ENCODE data around the gene MEIKIN. TPM values are rescaled to one million over a fixed set of nuclear protein-coding genes. Genes with fewer than 3 reads are reported as not detected.

Gene MEIKIN
- total and polyA plus RNA-seq, 2 experiments from 2014 or later, result not detected

DNA sequence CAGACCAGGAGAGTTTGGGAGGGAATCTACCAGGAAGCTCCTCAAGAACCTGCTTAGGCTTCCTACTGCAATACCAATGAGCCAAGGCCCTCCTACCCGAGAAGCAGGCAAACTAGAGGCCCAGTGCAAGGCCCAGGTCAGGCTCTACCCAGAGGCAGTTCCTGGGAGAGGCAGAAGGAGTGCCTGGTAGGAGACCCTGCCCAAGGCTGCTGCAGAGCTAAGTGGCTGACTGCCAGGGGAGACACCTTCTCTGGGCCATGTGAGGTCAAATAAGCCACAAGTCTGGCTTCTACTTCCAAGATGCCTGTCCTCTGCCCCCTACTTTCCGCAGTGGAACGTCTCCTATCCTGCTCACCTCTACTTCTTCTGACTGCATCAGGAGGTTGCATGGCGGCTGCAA is 48.2 kb upstream of the MEIKIN start:
- Histone ChIP-seq H4K20me1 (replicated peaks; ENCODE audit: insufficient read depth) (no peaks in the 10 kb centered on the region), H3K4me2 (no peak overlapping the region), H3F3A (replicated peaks; ENCODE audit: low read depth) (no peaks in the 10 kb centered on the region), H3K4me1 (ENCODE audit: insufficient read depth) (peaks cover 6% of the 10 kb centered on the region; the same call in 1 of the 2 replicates), H3K27ac (ENCODE audit: low read depth) (no peak overlapping the region), H3K79me2 (replicated peaks; ENCODE audit: insufficient read depth) (no peaks in the 10 kb centered on the region), H3K9me2 (ENCODE audit: insufficient read depth) (no peaks in the 10 kb centered on the region), H3K4me3 (no peak overlapping the region), H3K27me3 (ENCODE audit: insufficient read depth) (no peaks in the 10 kb centered on the region), H3K36me3 (ENCODE audit: insufficient read depth) (no peaks in the 10 kb centered on the region), H2AFZ (no peak overlapping the region)
- DNase-seq (ENCODE audit: low spot score), result no peak
- no peak for ATAC-seq
- TF ChIP-seq POLR2AphosphoS5 (IDR thresholded peaks at IDR 0.05; ENCODE audit: low read depth) (no peak), NANOG (IDR thresholded peaks at IDR 0.05; ENCODE audit: borderline replicate concordance) (no peak), ZNF331 (CRISPR knock-in tag; IDR thresholded peaks at IDR 0.05; ENCODE audit: low read depth) (no peak), EZH2 (IDR thresholded peaks at IDR 0.05; ENCODE audit: low read depth, unreplicated experiment) (no peak), STAT1 (IDR thresholded peaks at IDR 0.05; ENCODE audit: unreplicated experiment) (no peak), CREB1 (CRISPR knock-in tag; IDR thresholded peaks at IDR 0.05; ENCODE audit: low read depth) (no peak), ZNF114 (CRISPR knock-in tag; IDR thresholded peaks at IDR 0.05) (no peak), JUNB (IDR thresholded peaks at IDR 0.05; ENCODE audit: unreplicated experiment) (no peak), EZH2phosphoT487 (IDR thresholded peaks at IDR 0.05; ENCODE audit: unreplicated experiment) (no peak)
- TF ChIP-seq, protein P1, sequence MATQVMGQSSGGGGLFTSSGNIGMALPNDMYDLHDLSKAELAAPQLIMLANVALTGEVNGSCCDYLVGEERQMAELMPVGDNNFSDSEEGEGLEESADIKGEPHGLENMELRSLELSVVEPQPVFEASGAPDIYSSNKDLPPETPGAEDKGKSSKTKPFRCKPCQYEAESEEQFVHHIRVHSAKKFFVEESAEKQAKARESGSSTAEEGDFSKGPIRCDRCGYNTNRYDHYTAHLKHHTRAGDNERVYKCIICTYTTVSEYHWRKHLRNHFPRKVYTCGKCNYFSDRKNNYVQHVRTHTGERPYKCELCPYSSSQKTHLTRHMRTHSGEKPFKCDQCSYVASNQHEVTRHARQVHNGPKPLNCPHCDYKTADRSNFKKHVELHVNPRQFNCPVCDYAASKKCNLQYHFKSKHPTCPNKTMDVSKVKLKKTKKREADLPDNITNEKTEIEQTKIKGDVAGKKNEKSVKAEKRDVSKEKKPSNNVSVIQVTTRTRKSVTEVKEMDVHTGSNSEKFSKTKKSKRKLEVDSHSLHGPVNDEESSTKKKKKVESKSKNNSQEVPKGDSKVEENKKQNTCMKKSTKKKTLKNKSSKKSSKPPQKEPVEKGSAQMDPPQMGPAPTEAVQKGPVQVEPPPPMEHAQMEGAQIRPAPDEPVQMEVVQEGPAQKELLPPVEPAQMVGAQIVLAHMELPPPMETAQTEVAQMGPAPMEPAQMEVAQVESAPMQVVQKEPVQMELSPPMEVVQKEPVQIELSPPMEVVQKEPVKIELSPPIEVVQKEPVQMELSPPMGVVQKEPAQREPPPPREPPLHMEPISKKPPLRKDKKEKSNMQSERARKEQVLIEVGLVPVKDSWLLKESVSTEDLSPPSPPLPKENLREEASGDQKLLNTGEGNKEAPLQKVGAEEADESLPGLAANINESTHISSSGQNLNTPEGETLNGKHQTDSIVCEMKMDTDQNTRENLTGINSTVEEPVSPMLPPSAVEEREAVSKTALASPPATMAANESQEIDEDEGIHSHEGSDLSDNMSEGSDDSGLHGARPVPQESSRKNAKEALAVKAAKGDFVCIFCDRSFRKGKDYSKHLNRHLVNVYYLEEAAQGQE (IDR thresholded peaks at IDR 0.05; ENCODE audit: unreplicated experiment), result no peak
- TF ChIP-seq, protein P2, sequence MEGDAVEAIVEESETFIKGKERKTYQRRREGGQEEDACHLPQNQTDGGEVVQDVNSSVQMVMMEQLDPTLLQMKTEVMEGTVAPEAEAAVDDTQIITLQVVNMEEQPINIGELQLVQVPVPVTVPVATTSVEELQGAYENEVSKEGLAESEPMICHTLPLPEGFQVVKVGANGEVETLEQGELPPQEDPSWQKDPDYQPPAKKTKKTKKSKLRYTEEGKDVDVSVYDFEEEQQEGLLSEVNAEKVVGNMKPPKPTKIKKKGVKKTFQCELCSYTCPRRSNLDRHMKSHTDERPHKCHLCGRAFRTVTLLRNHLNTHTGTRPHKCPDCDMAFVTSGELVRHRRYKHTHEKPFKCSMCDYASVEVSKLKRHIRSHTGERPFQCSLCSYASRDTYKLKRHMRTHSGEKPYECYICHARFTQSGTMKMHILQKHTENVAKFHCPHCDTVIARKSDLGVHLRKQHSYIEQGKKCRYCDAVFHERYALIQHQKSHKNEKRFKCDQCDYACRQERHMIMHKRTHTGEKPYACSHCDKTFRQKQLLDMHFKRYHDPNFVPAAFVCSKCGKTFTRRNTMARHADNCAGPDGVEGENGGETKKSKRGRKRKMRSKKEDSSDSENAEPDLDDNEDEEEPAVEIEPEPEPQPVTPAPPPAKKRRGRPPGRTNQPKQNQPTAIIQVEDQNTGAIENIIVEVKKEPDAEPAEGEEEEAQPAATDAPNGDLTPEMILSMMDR (conservative IDR thresholded peaks at IDR 0.05; ENCODE audit: low read depth in 2 of 2), result no peak
- TF ChIP-seq, protein P3, sequence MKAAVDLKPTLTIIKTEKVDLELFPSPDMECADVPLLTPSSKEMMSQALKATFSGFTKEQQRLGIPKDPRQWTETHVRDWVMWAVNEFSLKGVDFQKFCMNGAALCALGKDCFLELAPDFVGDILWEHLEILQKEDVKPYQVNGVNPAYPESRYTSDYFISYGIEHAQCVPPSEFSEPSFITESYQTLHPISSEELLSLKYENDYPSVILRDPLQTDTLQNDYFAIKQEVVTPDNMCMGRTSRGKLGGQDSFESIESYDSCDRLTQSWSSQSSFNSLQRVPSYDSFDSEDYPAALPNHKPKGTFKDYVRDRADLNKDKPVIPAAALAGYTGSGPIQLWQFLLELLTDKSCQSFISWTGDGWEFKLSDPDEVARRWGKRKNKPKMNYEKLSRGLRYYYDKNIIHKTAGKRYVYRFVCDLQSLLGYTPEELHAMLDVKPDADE (IDR thresholded peaks at IDR 0.05), result no peak
- TF ChIP-seq, protein P4, sequence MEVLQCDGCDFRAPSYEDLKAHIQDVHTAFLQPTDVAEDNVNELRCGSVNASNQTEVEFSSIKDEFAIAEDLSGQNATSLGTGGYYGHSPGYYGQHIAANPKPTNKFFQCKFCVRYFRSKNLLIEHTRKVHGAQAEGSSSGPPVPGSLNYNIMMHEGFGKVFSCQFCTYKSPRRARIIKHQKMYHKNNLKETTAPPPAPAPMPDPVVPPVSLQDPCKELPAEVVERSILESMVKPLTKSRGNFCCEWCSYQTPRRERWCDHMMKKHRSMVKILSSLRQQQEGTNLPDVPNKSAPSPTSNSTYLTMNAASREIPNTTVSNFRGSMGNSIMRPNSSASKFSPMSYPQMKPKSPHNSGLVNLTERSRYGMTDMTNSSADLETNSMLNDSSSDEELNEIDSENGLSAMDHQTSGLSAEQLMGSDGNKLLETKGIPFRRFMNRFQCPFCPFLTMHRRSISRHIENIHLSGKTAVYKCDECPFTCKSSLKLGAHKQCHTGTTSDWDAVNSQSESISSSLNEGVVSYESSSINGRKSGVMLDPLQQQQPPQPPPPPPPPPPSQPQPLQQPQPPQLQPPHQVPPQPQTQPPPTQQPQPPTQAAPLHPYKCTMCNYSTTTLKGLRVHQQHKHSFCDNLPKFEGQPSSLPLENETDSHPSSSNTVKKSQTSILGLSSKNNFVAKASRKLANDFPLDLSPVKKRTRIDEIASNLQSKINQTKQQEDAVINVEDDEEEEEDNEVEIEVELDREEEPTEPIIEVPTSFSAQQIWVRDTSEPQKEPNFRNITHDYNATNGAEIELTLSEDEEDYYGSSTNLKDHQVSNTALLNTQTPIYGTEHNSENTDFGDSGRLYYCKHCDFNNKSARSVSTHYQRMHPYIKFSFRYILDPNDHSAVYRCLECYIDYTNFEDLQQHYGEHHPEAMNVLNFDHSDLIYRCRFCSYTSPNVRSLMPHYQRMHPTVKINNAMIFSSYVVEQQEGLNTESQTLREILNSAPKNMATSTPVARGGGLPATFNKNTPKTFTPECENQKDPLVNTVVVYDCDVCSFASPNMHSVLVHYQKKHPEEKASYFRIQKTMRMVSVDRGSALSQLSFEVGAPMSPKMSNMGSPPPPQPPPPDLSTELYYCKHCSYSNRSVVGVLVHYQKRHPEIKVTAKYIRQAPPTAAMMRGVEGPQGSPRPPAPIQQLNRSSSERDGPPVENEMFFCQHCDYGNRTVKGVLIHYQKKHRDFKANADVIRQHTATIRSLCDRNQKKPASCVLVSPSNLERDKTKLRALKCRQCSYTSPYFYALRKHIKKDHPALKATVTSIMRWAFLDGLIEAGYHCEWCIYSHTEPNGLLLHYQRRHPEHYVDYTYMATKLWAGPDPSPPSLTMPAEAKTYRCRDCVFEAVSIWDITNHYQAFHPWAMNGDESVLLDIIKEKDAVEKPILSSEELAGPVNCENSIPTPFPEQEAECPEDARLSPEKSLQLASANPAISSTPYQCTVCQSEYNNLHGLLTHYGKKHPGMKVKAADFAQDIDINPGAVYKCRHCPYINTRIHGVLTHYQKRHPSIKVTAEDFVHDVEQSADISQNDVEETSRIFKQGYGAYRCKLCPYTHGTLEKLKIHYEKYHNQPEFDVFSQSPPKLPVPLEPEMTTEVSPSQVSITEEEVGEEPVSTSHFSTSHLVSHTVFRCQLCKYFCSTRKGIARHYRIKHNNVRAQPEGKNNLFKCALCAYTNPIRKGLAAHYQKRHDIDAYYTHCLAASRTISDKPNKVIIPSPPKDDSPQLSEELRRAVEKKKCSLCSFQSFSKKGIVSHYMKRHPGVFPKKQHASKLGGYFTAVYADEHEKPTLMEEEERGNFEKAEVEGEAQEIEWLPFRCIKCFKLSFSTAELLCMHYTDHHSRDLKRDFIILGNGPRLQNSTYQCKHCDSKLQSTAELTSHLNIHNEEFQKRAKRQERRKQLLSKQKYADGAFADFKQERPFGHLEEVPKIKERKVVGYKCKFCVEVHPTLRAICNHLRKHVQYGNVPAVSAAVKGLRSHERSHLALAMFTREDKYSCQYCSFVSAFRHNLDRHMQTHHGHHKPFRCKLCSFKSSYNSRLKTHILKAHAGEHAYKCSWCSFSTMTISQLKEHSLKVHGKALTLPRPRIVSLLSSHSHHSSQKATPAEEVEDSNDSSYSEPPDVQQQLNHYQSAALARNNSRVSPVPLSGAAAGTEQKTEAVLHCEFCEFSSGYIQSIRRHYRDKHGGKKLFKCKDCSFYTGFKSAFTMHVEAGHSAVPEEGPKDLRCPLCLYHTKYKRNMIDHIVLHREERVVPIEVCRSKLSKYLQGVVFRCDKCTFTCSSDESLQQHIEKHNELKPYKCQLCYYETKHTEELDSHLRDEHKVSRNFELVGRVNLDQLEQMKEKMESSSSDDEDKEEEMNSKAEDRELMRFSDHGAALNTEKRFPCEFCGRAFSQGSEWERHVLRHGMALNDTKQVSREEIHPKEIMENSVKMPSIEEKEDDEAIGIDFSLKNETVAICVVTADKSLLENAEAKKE (CRISPR knock-in tag; IDR thresholded peaks at IDR 0.05), result no peak
- H3K36me3 Mint-ChIP-seq (ENCODE audit: low read depth), result no peaks in the 10 kb centered on the region
- H3K9me3 Mint-ChIP-seq, result no peaks in the 10 kb centered on the region
- H3K27ac Mint-ChIP-seq, result no peak overlapping the region
- peaks cover 18% of the 10 kb centered on the region for H3K4me1 Mint-ChIP-seq
- no peak overlapping the region for H3K4me3 Mint-ChIP-seq
- H3K27me3 Mint-ChIP-seq (ENCODE audit: insufficient read depth, low read depth, poor library complexity), result peaks cover 3% of the 10 kb centered on the region
